BE2C (cell line): Measurements from ENCODE around the gene KCTD19.

Experiments
- DNase-seq: peaks from one replicate; pipeline ENCODE4 v3.0.0-alpha.2; 2020
- H3K27me3 ChIP-seq: fragments of 250-450 bp; sonication (Bioruptor Pico); 2 replicates; pipeline ENCODE4 v1.5.1; 2020; ENCODE audit warnings: mild to moderate bottlenecking
- H3K36me3 ChIP-seq: fragments of 250-450 bp; sonication (Bioruptor Pico); 2 replicates; pipeline ENCODE4 v1.5.1; 2020; ENCODE audit warnings: mild to moderate bottlenecking
- H3K4me1 ChIP-seq: fragments of 250-450 bp; sonication (Bioruptor Pico); 2 replicates; pipeline ENCODE4 v1.5.1; 2020
- H3K4me3 ChIP-seq: 2 replicates; pipeline ENCODE4 v1.5.1; 2011; ENCODE audit warnings: low read depth, low read length
- H3K9me3 ChIP-seq: fragments of 250-450 bp; sonication (Bioruptor Pico); 2 replicates; pipeline ENCODE4 v1.5.1; 2020
- CTCF ChIP-seq: IDR thresholded peaks from 2 replicates; pipeline ENCODE4 v1.5.1; 2012; ENCODE audit warnings: mild to moderate bottlenecking, low read depth, low read length

KCTD19 gene

GRCh38 chr16:67282447-67282805, 44.1 kb downstream of the KCTD19 start:
- no peak for TF ChIP-seq CTCF
- Histone ChIP-seq H3K36me3 (no peaks in the 10 kb centered on the region), H3K27me3 (no peaks in the 10 kb centered on the region), H3K4me3 (no peak overlapping the region), H3K9me3 (no peaks in the 10 kb centered on the region), H3K4me1 (no peaks in the 10 kb centered on the region)
- DNase-seq: no peak

DNA sequence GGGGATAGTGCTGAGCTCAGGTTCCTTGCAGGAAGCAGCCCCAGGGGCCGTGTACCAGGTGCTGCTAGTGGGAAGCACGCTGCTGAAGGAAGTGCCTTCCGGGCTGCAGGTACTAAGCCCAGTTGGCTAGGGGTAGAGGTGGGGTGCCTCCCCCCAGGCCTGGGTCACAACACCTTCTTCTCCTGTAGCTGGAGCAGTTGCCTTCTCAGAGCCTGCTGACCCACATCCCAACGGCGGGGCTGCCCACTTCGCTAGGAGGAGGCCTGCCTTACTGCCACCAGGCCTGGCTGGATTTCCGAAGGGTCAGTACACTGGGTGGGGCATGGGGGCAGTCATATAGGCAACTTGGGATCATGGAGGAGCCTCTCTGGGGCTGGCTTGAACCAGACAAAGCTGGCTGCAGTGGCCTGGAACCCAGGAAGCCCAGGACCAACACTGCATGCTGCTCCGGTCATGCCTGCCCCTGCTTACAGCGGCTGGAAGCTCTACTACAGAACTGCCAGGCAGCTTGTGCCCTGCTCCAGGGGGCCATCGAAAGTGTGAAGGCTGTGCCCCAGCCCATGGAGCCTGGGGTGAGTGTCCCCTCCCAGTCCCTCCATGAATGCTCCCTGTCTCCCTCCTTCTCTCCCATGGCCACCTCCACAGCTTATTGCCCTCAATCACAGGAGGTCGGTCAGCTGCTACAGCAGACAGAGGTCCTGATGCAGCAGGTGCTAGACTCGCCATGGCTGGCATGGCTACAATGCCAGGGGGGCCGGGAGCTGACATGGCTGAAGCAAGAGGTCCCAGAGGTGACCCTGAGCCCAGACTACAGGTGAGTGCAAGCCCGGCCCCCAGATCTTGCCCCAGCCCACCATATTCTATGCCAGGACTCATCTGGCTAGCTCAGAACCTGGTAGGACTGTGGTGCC, 44.8 kb downstream of the KCTD19 start:
- no peaks in the 10 kb centered on the region for H3K4me1 ChIP-seq
- H3K27me3 ChIP-seq: no peaks in the 10 kb centered on the region
- H3K36me3 ChIP-seq: no peaks in the 10 kb centered on the region; the same call in 1 of the 2 replicates
- TF ChIP-seq CTCF: no peak
- H3K4me3 ChIP-seq: no peak overlapping the region
- H3K9me3 ChIP-seq: no peaks in the 10 kb centered on the region
- no peak for DNase-seq

GRCh38 chr16:67280090-67281015, 46.2 kb downstream of the KCTD19 start:
- Histone ChIP-seq H3K4me1 (no peaks in the 10 kb centered on the region), H3K36me3 (no peaks in the 10 kb centered on the region; the same call in 1 of the 2 replicates), H3K4me3 (no peak overlapping the region), H3K9me3 (no peaks in the 10 kb centered on the region), H3K27me3 (no peaks in the 10 kb centered on the region)
- no peak for DNase-seq
- no peak for TF ChIP-seq CTCF

DNA sequence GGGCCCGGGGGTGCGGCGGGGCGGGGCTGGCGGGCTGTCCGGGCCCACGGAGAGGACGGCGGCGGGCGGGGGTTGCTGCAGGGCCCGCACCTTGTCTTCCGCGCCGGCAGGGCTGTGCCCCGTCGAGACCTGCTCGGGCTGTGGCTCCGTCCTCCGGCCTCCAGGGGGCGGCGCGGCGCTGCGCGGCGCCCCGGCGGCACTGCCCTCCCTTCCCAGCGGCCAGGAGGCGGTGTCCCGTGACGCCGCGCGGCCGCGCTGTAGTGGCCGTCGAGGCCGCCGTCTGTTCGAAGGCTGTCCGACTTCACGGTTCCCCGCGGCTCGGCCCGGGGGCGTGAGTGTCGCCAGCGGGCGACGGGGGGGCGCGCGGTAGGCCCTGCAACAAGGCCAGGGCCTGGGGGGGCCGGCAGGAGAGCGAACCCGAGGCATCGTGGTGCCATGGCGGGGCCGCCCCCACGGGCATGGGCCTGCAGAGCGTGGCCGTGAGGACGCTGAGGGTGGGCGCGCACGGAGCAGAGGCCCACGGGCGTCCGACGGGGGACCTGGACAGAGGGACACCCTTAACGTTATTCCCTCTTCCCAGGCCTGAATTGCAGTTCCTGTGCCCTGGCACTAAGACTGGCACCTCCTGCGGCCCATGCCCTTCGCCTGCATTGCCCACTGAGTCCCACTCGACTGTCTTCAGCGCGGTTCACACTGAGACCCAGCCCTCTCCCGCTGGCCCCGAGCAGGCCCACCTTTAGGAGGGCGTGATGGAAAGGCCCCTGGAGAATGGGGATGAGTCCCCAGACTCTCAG, 47.0 kb downstream of the KCTD19 start, which contains the start of gene PLEKHG4:
Gene PLEKHG4 (plus strand): TSS at position 237 of the 794 bp plus-strand sequence. CDS start 513 bp downstream, at position 750.
- Histone ChIP-seq H3K4me3 (peak within 1 kb of the TSS; percentile 59), H3K36me3 (no peaks in the 10 kb centered on the region; the same call in 1 of the 2 replicates), H3K27me3 (no peaks in the 10 kb centered on the region), H3K4me1 (no peaks in the 10 kb centered on the region), H3K9me3 (no peaks in the 10 kb centered on the region)
- DNase-seq: peak; percentile 74
- peak; percentile 40 for TF ChIP-seq CTCF

- peak; percentile 34 for DNase-seq
- H3K4me1 ChIP-seq: no peaks in the 10 kb centered on the region
- peak; percentile 12; the same call in 1 of the 2 replicates for TF ChIP-seq CTCF
These were observed 47.7 kb downstream of the KCTD19 start for GRCh38 chr16:67278773-67279295.

More at GRCh38 chr16:67278773-67279295, 47.7 kb downstream of the KCTD19 start:
- no peaks in the 10 kb centered on the region; the same call in 1 of the 2 replicates for H3K36me3 ChIP-seq
- no peaks in the 10 kb centered on the region for H3K9me3 ChIP-seq
- no peaks in the 10 kb centered on the region for H3K27me3 ChIP-seq
- H3K4me3 ChIP-seq: peak overlapping the region; percentile 59
